Measurements from ENCODE around the gene RPL32.

Gene RPL32

GRCh38 chr3:12810961-12811360 is 30.4 kb downstream of the RPL32 start:
- Histone ChIP-seq H3K36me3 (ENCODE audit: insufficient read depth, low read length) (peaks cover 43% of the 10 kb centered on the region), H3K27ac (ENCODE audit: low read depth, low read length) (peak overlapping the region; percentile 65), H3K9me3 (ENCODE audit: low read length) (no peaks in the 10 kb centered on the region), H3K27me3 (ENCODE audit: control insufficient read depth in 1 of 2, insufficient read depth in 2 of 2, low read length in 2 of 2) (no peaks in the 10 kb centered on the region), H3K4me3 (ENCODE audit: low read depth in 1 of 2, low read length in 2 of 2) (peak overlapping the region in 1 of 2 donors; percentile 54), H3K9ac (ENCODE audit: low read length) (no peak overlapping the region), H3K4me1 (ENCODE audit: insufficient read depth, low read length) (peaks cover 13% of the 10 kb centered on the region)

DNA sequence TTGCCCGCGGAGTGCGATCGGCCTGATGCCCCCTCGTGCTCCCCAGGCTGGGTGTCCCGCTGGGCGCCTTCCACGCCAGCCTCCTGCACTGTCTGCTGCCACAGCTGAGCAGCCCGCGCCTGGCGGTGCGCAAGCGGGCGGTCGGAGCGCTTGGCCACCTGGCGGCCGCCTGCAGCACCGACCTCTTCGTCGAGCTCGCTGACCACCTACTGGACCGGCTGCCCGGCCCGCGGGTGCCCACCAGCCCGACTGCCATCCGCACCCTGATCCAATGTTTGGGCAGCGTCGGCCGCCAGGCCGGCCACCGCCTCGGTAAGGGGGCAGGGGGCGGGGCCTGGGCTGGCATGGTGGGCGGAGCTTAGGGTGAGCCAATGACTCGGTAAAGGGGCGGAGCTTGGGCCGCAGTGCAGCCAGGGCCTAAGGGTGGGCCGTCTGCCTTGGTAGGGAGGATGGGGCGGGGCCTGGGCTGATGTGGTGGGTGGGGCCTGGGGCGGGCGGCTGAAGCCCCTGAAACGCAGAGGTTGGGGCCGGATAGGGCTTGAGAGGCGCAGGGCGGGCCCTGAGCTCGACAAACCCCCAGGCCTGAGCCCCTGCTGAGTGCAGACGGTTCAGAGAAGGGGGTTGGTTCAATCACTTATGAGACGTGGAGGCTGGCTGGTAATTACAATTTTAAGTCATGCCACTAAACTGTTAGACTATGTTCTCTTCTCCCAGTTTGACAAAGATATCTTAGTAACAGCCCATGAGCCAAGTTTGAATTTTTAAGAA is 31.2 kb downstream of the RPL32 start:
- Histone ChIP-seq H3K9ac (ENCODE audit: low read length) (peak overlapping the region; percentile 2), H3K27ac (ENCODE audit: low read depth, low read length) (peak overlapping the region; percentile 65), H3K36me3 (ENCODE audit: insufficient read depth, low read length) (peaks cover 38% of the 10 kb centered on the region), H3K4me1 (ENCODE audit: insufficient read depth, low read length) (peaks cover 13% of the 10 kb centered on the region), H3K27me3 (ENCODE audit: control insufficient read depth in 1 of 2, insufficient read depth in 2 of 2, low read length in 2 of 2) (no peaks in the 10 kb centered on the region), H3K9me3 (ENCODE audit: low read length) (no peaks in the 10 kb centered on the region), H3K4me3 (ENCODE audit: low read depth in 1 of 2, low read length in 2 of 2) (peak overlapping the region; percentile 52 to 54)

- Histone ChIP-seq H3K4me1 (ENCODE audit: insufficient read depth, low read length) (peaks cover 13% of the 10 kb centered on the region), H3K4me3 (ENCODE audit: low read depth in 1 of 2, low read length in 2 of 2) (peak overlapping the region; percentile 3 to 52), H3K9ac (ENCODE audit: low read length) (peak overlapping the region; percentile 2), H3K9me3 (ENCODE audit: low read length) (no peaks in the 10 kb centered on the region), H3K36me3 (ENCODE audit: insufficient read depth, low read length) (peaks cover 36% of the 10 kb centered on the region), H3K27ac (ENCODE audit: low read depth, low read length) (peak overlapping the region; percentile 65), H3K27me3 (ENCODE audit: control insufficient read depth in 1 of 2, insufficient read depth in 2 of 2, low read length in 2 of 2) (no peaks in the 10 kb centered on the region)
Observed at GRCh38 chr3:12809435-12809834, 31.9 kb downstream of the RPL32 start.

GRCh38 chr3:12809001-12809400 is 32.4 kb downstream of the RPL32 start:
- no peak overlapping the region for H3K4me3 ChIP-seq (ENCODE audit: low read depth in 1 of 2, low read length in 2 of 2)
- peaks cover 13% of the 10 kb centered on the region for H3K4me1 ChIP-seq (ENCODE audit: insufficient read depth, low read length)
- H3K36me3 ChIP-seq (ENCODE audit: insufficient read depth, low read length): peaks cover 33% of the 10 kb centered on the region
- peak overlapping the region; percentile 65 for H3K27ac ChIP-seq (ENCODE audit: low read depth, low read length)
- no peaks in the 10 kb centered on the region for H3K9me3 ChIP-seq (ENCODE audit: low read length)
- no peak overlapping the region for H3K9ac ChIP-seq (ENCODE audit: low read length)
- no peaks in the 10 kb centered on the region for H3K27me3 ChIP-seq (ENCODE audit: control insufficient read depth in 1 of 2, insufficient read depth in 2 of 2, low read length in 2 of 2)

DNA sequence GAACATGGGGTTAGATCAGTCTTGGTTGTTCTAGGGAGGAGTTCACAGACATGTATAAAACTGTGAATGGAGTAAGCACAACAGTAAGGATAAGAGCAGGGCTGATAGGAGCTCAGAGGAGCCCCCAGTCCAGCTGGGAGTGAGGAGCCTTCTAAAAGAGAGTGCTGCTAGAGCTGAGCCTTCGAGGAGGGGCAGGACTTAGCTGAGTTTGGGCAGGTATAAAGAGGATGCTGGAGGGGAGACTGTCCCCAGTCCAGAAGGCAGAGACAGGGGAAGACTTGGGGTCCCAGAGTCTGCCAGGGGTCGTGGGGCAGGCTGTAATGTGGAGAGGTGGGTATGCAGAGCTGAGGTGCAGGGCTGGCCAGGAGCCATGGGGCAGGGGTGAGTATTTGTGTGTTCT is 32.8 kb downstream of the RPL32 start:
- Histone ChIP-seq H3K27ac (ENCODE audit: low read depth, low read length) (no peak overlapping the region), H3K36me3 (ENCODE audit: insufficient read depth, low read length) (peaks cover 33% of the 10 kb centered on the region), H3K9me3 (ENCODE audit: low read length) (no peaks in the 10 kb centered on the region)

DNA sequence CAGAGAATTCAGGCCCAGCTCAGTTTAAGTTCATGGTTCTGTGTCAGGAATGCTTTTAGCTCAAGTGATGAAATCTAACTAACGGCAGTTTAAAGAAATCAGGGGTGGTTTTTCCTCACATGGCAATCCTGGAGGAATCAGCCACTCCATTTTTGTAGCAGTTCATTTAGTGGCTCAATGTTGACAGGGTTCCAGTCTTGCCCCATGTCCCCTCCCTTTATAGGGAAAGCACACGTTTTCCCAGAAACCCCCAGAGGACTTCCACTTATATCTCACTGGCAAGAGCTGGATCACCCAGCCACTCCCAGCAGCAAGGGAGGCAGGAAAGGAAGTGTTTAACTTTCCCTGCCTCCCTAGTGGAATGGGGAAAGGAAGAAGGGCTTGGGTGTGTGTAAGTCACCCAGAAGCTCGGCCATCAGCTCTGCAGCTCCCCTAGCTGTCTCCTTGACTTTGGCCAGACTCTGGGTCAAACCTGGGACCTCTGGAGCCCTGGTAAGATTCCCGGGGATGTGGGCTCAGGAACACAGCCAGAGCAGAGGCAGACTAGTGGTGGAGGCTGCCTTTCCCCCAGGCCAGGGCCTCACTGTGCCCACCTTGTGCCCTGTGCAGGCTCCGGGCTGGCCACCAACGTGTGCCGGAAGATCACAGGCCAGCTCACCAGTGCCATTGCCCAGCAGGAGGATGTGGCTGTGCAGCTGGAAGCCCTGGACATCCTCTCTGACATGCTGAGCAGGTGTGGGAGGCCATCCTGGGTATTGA is 33.6 kb downstream of the RPL32 start:
- Histone ChIP-seq H3K9ac (ENCODE audit: low read length) (no peak overlapping the region), H3K27ac (ENCODE audit: low read depth, low read length) (no peak overlapping the region), H3K9me3 (ENCODE audit: low read length) (no peaks in the 10 kb centered on the region), H3K4me3 (ENCODE audit: low read depth in 1 of 2, low read length in 2 of 2) (no peak overlapping the region), H3K27me3 (ENCODE audit: control insufficient read depth in 1 of 2, insufficient read depth in 2 of 2, low read length in 2 of 2) (no peaks in the 10 kb centered on the region), H3K36me3 (ENCODE audit: insufficient read depth, low read length) (peaks cover 30% of the 10 kb centered on the region), H3K4me1 (ENCODE audit: insufficient read depth, low read length) (peaks cover 13% of the 10 kb centered on the region)

More for the DNA sequence above, 32.8 kb downstream of the RPL32 start:
- H3K9ac ChIP-seq (ENCODE audit: low read length): no peak overlapping the region
- peaks cover 13% of the 10 kb centered on the region for H3K4me1 ChIP-seq (ENCODE audit: insufficient read depth, low read length)
- H3K4me3 ChIP-seq (ENCODE audit: low read depth in 1 of 2, low read length in 2 of 2): no peak overlapping the region
- H3K27me3 ChIP-seq (ENCODE audit: control insufficient read depth in 1 of 2, insufficient read depth in 2 of 2, low read length in 2 of 2): no peaks in the 10 kb centered on the region

- H3K27ac ChIP-seq (ENCODE audit: low read depth, low read length): no peak overlapping the region
Observed at GRCh38 chr3:12807066-12807465, 34.3 kb downstream of the RPL32 start.

DNA sequence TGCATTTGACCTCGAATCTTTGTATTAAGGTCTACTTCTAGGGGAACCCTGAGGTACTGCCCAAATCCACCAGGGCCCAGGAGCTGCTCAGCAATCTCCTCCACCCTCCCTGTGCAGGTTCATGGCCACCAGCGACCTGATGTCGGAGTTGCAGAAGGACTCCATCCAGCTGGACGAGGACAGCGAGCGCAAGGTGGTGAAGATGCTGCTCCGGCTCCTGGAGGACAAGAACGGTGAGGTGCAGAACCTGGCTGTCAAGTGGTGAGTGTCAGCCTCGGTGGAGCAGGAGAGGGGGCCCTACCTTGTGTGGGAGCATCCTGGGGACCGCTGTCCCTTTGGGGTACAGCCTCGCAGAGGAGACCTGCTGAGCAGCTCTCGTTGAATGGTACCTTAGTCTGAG is 38.0 kb downstream of the RPL32 start:
- Histone ChIP-seq H3K27ac (ENCODE audit: low read depth, low read length) (no peak overlapping the region), H3K9me3 (ENCODE audit: low read length) (no peaks in the 10 kb centered on the region)

More at GRCh38 chr3:12807066-12807465, 34.3 kb downstream of the RPL32 start:
- Histone ChIP-seq H3K36me3 (ENCODE audit: insufficient read depth, low read length) (peaks cover 30% of the 10 kb centered on the region), H3K9me3 (ENCODE audit: low read length) (no peaks in the 10 kb centered on the region), H3K4me3 (ENCODE audit: low read depth in 1 of 2, low read length in 2 of 2) (no peak overlapping the region), H3K4me1 (ENCODE audit: insufficient read depth, low read length) (peaks cover 13% of the 10 kb centered on the region), H3K9ac (ENCODE audit: low read length) (no peak overlapping the region), H3K27me3 (ENCODE audit: control insufficient read depth in 1 of 2, insufficient read depth in 2 of 2, low read length in 2 of 2) (no peaks in the 10 kb centered on the region)

DNA sequence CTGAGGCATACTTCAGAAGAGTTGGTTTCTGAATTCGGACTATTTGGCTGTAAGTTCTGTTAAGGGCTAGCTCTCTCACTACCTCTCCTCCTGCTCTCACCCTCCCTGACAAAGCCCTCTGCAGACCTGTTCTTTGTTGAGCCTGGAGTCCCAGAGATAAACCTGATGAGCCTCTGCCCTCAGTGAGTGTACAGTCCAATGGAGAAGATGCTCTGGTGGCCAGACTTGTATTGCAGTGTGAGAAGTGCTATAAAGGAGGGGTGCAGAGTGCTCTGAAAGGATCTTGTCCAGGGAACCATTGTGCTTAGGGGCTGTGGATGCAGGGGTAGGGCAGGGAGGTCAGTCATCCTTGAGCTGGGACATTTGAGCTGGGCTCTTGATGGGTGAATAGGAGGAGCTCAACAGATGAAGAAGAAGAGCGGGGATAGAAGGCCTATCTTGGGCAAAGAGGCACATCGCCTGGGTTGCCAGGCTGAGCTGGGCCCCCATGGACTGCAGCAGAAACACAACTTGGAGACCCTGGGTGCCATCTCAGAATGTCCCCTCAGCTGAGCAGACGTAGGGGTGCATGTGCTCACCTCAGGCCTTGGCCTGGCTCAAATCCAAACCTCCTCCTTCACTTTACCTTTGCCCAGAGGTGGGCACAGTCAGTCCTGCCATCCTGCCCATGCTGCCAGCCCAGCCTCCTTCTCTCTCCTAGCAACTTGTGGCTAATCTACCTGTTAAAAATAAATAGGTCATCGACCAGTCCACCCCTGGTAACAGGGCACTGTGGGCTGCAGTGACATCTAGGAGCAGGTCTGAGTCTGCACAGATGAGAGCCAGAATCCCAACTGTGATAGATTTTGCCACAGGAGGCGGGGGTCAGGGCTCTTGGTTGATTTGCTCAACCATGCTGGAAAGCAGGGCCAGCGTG is 41.6 kb downstream of the RPL32 start:
- H3K27ac ChIP-seq (ENCODE audit: low read depth, low read length): no peak overlapping the region
- no peaks in the 10 kb centered on the region for H3K27me3 ChIP-seq (ENCODE audit: control insufficient read depth in 1 of 2, insufficient read depth in 2 of 2, low read length in 2 of 2)
- peaks cover 13% of the 10 kb centered on the region for H3K4me1 ChIP-seq (ENCODE audit: insufficient read depth, low read length)
- no peak overlapping the region for H3K9ac ChIP-seq (ENCODE audit: low read length)
- no peak overlapping the region for H3K4me3 ChIP-seq (ENCODE audit: low read depth in 1 of 2, low read length in 2 of 2)
- H3K9me3 ChIP-seq (ENCODE audit: low read length): no peaks in the 10 kb centered on the region
- H3K36me3 ChIP-seq (ENCODE audit: insufficient read depth, low read length): peaks cover 13% of the 10 kb centered on the region

More for the DNA sequence above, 38.0 kb downstream of the RPL32 start:
- Histone ChIP-seq H3K27me3 (ENCODE audit: control insufficient read depth in 1 of 2, insufficient read depth in 2 of 2, low read length in 2 of 2) (no peaks in the 10 kb centered on the region), H3K4me1 (ENCODE audit: insufficient read depth, low read length) (no peaks in the 10 kb centered on the region), H3K9ac (ENCODE audit: low read length) (no peak overlapping the region), H3K4me3 (ENCODE audit: low read depth in 1 of 2, low read length in 2 of 2) (no peak overlapping the region), H3K36me3 (ENCODE audit: insufficient read depth, low read length) (peaks cover 30% of the 10 kb centered on the region)

DNA sequence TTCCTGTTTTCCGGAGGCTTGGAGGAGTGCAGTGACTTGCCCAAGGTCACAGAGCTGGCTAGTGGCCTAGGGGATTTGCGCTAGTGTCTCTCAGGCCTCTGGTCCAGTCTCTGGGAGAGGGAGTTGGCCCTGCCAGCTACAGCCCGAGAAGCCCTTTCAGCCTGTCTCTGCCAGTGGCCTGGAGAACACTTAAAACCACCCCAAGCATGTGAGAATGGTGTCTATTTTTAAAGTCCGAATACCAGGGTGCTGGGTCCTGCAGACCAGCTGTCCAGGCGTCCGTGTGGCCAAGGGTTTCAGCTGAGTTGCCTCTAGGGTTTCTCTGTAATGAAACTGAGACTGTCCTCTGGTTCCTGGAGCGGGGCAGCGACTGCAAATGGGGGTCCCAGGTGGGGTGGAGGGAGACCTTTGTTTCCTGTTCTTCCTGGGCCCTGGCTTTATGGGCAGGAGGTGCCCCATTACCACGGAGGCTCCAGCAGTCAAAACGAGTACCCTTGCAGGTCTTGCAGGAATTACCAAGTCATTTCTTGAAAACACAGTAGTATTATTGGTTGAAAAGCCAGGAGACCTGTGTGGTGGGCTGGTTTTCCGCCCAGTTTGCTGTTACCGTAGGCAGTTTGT is 42.7 kb downstream of the RPL32 start:
- Histone ChIP-seq H3K27me3 (ENCODE audit: control insufficient read depth in 1 of 2, insufficient read depth in 2 of 2, low read length in 2 of 2) (no peaks in the 10 kb centered on the region), H3K9me3 (ENCODE audit: low read length) (no peaks in the 10 kb centered on the region), H3K36me3 (ENCODE audit: insufficient read depth, low read length) (peaks cover 4% of the 10 kb centered on the region), H3K27ac (ENCODE audit: low read depth, low read length) (no peak overlapping the region), H3K4me3 (ENCODE audit: low read depth in 1 of 2, low read length in 2 of 2) (no peak overlapping the region), H3K4me1 (ENCODE audit: insufficient read depth, low read length) (peaks cover 13% of the 10 kb centered on the region), H3K9ac (ENCODE audit: low read length) (no peak overlapping the region)
